SW 1271 (cell line): ENCODE data around the gene ATF4.
"Not testable (repeated sequence)": the region's sequence is repeated elsewhere in the genome, so short reads cannot be mapped to it uniquely, and the experiment has no call there.

Source experiments
- DNase-seq, 2 experiments: peaks; one replicate each; lab custom pipeline; 2025; lab: John Stamatoyannopoulos, UW

The ATF4 gene

GRCh38 chr22:39489094-39490068 is 31.0 kb upstream of the ATF4 start:
- DNase-seq, result no peak

- DNase-seq, result peak; percentile 33 to 39
Observed at GRCh38 chr22:39490135-39490798, 30.1 kb upstream of the ATF4 start.

GRCh38 chr22:39490966-39491680 is 29.2 kb upstream of the ATF4 start:
- DNase-seq, result no peak

- no peak for DNase-seq
Observed at GRCh38 chr22:39491696-39492095, 28.7 kb upstream of the ATF4 start.

- no peak for DNase-seq
Observed at GRCh38 chr22:39492186-39492585, 28.2 kb upstream of the ATF4 start.

- no peak for DNase-seq
Observed at GRCh38 chr22:39493759-39494158, 26.6 kb upstream of the ATF4 start.

- no peak for DNase-seq
Observed at GRCh38 chr22:39494471-39495120, 25.8 kb upstream of the ATF4 start.

GRCh38 chr22:39496131-39496838 is 24.1 kb upstream of the ATF4 start:
- DNase-seq, result peak in 1 of 2 experiments; percentile 55

- DNase-seq, result no peak
Observed at GRCh38 chr22:39497429-39497828, 22.9 kb upstream of the ATF4 start.

- no peak for DNase-seq
Observed at GRCh38 chr22:39498368-39498767, 22.0 kb upstream of the ATF4 start.

- DNase-seq, result no peak
Observed at GRCh38 chr22:39498802-39499201, 21.6 kb upstream of the ATF4 start.

GRCh38 chr22:39500101-39500500 is 20.3 kb upstream of the ATF4 start:
- no peak for DNase-seq

- no peak for DNase-seq
Observed at GRCh38 chr22:39501644-39502108, 18.7 kb upstream of the ATF4 start.

GRCh38 chr22:39502109-39502788 is 18.1 kb upstream of the ATF4 start, which contains the start of gene MIEF1:
Gene MIEF1 (plus strand): TSS chr22:39502290. CDS start chr22:39511295, 9,005 bp downstream.
- peak; percentile 86 to 87 for DNase-seq

- DNase-seq, result no peak
Observed at GRCh38 chr22:39502789-39503409, 17.5 kb upstream of the ATF4 start.

GRCh38 chr22:39503630-39504029 is 16.7 kb upstream of the ATF4 start:
- no peak for DNase-seq

GRCh38 chr22:39504071-39504470 is 16.3 kb upstream of the ATF4 start:
- no peak for DNase-seq

- DNase-seq, result not testable (repeated sequence)
Observed at GRCh38 chr22:39507021-39507420, 13.3 kb upstream of the ATF4 start.

- DNase-seq, result no peak
Observed at GRCh38 chr22:39508393-39508792, 12.0 kb upstream of the ATF4 start.
